Measurements from ENCODE around the gene CASKIN1.

GRCh38 chr16:2173916-2174315 is 22.5 kb downstream of the CASKIN1 start:
- TF ChIP-seq CREB1 (IDR thresholded peaks at IDR 0.05) (no peak), POLR2A (IDR thresholded peaks at IDR 0.05; ENCODE audit: control extremely low read depth in 1 of 2, low read depth in 2 of 2, low read length in 2 of 2) (no peak), ASH2L (IDR thresholded peaks at IDR 0.05; ENCODE audit: low read length) (no peak)

Measured in H1 (cell line).